ENCODE measurements around the gene TBC1D24.
"Not testable (repeated sequence)": the region's sequence is repeated elsewhere in the genome, so short reads cannot be mapped to it uniquely, and the experiment has no call there.

Gene TBC1D24

GRCh38 chr16:2468725-2469398 lies 6.1 kb upstream of the TBC1D24 start:
- no peak for DNase-seq (ENCODE audit: low read depth)

DNA sequence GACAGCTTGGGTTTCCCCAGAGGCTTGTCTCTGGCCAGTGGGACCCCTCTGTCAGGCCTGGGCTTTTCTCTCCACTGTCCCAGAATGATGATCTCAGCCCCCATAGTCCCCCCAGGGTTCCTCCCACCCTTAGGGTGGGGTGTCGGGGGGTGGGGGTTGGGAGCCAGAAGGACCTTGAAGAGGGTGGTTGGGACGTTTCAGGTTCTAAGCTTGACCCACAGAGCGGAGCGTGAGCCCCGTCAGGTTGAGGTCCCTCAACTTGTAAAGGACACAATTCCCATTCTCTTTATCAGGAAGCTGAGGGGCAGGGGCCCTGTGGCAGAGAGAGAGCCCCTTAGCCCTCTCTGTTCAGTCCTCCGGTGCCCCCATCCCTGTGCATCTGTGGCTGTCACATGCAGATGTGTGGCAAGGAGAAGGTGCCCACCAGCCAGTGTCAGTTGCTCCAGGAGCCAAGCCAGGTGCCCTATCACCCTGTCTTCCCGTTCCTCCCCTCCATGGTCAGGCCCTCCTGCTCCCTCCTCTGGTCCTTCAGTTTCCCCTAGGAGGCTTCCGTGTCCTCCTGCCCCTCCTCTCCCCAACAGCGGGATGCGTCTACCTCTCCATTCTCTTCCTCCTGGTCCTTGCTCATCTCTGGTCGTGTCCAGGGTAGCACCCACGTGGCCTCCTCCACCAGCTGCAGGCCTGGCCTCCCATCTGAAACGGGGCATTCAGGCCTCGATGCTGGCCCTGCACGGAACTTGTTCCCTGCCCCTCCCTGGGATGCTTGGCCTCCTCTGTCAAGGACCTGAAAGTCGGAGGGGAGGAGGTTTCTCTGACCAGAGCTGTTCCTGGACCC lies 5.3 kb upstream of the TBC1D24 start:
- no peak for DNase-seq (ENCODE audit: low read depth)

DNA sequence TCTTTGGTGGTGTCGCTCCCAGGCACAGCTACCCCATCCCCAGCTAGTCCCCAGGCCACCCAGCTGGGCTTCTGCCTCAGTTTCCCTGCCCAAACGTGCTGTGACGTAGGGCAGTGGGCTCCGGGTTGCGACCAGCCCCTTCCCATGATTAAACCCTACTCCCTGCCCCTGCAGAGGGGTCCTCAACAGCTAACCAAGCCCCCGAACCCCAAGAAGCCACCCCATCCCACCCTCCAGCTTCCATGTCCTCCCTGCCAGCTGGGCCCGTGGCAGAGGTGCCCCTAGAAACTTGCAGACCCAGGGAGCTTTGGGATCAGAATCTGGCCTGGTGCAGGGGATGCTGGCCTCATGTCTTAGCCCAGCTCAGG lies 4.7 kb upstream of the TBC1D24 start:
- DNase-seq (ENCODE audit: low read depth) = no peak

- DNase-seq (ENCODE audit: low read depth) = no peak
These were observed 4.3 kb upstream of the TBC1D24 start for GRCh38 chr16:2470603-2471015.

- DNase-seq (ENCODE audit: low read depth) = no peak
These were observed 3.8 kb upstream of the TBC1D24 start, which contains the start of gene NTN3 for GRCh38 chr16:2471016-2471652. Gene NTN3 (plus strand): TSS chr16:2471297. CDS start chr16:2471702, 405 bp downstream.

DNA sequence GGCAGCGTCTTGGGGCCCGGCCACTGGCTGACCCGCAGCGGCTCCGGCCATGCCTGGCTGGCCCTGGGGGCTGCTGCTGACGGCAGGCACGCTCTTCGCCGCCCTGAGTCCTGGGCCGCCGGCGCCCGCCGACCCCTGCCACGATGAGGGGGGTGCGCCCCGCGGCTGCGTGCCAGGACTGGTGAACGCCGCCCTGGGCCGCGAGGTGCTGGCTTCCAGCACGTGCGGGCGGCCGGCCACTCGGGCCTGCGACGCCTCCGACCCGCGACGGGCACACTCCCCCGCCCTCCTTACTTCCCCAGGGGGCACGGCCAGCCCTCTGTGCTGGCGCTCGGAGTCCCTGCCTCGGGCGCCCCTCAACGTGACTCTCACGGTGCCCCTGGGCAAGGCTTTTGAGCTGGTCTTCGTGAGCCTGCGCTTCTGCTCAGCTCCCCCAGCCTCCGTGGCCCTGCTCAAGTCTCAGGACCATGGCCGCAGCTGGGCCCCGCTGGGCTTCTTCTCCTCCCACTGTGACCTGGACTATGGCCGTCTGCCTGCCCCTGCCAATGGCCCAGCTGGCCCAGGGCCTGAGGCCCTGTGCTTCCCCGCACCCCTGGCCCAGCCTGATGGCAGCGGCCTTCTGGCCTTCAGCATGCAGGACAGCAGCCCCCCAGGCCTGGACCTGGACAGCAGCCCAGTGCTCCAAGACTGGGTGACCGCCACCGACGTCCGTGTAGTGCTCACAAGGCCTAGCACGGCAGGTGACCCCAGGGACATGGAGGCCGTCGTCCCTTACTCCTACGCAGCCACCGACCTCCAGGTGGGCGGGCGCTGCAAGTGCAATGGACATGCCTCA lies 3.1 kb upstream of the TBC1D24 start:
- DNase-seq (ENCODE audit: low read depth) = no peak

DNA sequence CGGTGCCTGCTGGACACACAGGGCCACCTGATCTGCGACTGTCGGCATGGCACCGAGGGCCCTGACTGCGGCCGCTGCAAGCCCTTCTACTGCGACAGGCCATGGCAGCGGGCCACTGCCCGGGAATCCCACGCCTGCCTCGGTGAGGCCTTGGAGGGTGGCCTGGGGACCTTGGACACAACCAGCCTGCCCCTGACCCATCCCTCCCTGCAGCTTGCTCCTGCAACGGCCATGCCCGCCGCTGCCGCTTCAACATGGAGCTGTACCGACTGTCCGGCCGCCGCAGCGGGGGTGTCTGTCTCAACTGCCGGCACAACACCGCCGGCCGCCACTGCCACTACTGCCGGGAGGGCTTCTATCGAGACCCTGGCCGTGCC lies 2.5 kb upstream of the TBC1D24 start:
- no peak for DNase-seq (ENCODE audit: low read depth)

GRCh38 chr16:2472885-2473445 lies 2.0 kb upstream of the TBC1D24 start:
- no peak for DNase-seq (ENCODE audit: low read depth)

DNA sequence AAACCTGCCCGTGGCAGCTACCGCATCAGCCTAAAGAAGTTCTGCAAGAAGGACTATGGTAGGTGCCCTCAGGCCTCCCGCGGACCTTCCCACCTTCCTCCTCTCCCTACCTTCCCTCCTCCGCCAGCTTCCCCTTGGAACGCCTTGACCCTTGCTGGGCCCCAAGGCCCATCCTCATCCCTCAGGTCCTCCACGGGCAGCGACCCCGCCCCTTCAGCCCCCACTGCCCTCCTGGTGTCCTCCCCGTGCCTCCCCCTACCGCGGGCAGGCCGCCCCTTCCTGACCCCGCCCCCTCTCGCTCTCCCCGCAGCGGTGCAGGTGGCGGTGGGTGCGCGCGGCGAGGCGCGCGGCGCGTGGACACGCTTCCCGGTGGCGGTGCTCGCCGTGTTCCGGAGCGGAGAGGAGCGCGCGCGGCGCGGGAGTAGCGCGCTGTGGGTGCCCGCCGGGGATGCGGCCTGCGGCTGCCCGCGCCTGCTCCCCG lies 1.4 kb upstream of the TBC1D24 start:
- DNase-seq (ENCODE audit: low read depth) = no peak

- DNase-seq (ENCODE audit: low read depth) = no peak
These were observed 689 bp upstream of the TBC1D24 start for GRCh38 chr16:2473999-2474876.

- DNase-seq (ENCODE audit: low read depth) = no peak
These were observed 752 bp downstream of the TBC1D24 start for GRCh38 chr16:2475413-2476344.

GRCh38 chr16:2476345-2476720 lies 1.4 kb downstream of the TBC1D24 start:
- DNase-seq (ENCODE audit: low read depth) = no peak

- DNase-seq (ENCODE audit: low read depth) = no peak
These were observed 1.8 kb downstream of the TBC1D24 start for GRCh38 chr16:2476741-2477140.

DNA sequence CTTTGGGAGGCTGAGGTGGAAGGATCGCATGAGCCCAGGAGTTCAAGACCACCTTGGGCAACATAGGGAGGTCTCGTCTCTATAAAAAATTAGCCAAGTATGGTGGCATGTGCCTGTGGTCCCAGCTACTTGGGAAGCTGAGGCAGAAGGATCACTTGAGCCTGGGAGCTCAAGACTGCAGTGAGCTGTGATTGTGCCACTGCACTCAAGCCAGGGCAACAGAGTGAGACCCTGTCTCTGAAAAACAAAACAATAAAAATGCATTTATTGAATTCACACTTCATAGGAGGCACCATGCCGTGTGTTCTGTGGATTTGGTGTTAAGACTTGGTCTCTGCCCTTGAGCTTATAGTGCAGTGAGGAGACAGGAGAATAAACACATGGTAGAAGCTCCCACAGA lies 2.4 kb downstream of the TBC1D24 start:
- no peak for DNase-seq (ENCODE audit: low read depth)

DNA sequence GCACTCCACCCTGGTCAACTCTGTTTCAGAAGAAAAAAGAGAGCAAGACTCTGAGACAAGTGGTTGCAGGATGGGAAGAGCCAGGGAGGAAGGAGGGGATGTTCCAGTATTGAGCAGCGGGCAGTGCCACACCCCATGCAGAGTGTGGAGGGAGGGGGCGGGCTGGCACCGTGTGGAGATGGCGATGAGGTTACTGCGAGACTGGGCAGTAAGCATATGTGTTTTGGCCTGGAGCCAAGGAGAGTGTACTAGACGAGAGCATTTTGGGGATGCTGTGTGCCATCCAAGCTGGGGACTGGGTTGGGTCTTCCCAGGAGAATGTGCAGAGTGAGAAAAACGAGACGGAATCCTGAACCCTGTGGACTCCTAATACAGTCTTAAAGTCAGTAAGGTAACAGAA lies 3.4 kb downstream of the TBC1D24 start:
- no peak for DNase-seq (ENCODE audit: low read depth)

GRCh38 chr16:2479996-2480395 lies 5.1 kb downstream of the TBC1D24 start:
- DNase-seq (ENCODE audit: low read depth) = not testable (repeated sequence)

- no peak for DNase-seq (ENCODE audit: low read depth)
These were observed 6.0 kb downstream of the TBC1D24 start for GRCh38 chr16:2480948-2481347.

DNA sequence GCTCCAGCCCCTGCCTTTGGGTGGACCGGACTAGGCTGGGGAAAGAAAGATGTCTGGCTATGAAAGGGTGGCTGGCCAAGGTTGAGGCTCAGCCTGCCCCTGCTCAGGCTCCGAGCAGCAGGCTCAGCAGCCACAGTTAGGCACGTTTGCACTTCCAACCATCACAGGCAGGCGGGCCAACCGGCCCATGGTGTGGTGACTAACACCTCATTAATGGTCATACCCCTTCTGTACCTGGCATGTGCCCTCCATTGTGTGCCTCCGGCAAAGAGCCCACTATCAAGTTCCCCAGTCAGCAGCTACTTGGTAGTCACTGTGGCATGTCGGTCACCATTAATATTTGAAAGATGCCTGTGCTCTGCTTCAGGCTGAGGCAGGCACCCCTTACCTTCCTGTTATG lies 6.7 kb downstream of the TBC1D24 start:
- no peak for DNase-seq (ENCODE audit: low read depth)

DNA sequence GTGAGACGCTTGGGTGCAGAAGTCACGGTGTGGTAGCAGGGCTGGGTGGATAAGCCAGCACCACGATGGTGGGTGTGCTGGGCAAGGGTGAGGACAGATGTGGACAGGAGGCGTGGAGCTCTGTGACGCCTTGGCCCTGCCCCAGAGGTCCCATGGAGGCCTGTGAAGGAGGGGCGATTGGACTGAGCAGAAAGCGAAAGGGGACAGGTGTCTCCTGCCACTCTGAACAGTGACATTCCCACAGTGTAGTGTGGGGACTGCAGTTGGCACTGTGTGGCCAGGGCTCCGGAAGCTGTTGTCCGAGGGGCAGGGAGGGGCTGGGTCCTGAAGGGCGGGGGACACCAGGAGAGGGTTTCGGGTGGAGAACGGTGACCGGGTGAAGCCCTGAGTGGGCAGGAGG lies 7.3 kb downstream of the TBC1D24 start:
- DNase-seq (ENCODE audit: low read depth) = no peak
